Activated CD8-positive, alpha-beta memory T cell treated with anti-CD3 and anti-CD28 coated beads, Interleukin-2, amount 10 ng/mL, durations not matched to agents 7 days and 5 days (primary cell): ENCODE data around the gene PLCB1. TPM values are rescaled to one million over a fixed set of nuclear protein-coding genes. Genes with fewer than 3 reads are reported as not detected.

ENCODE experiments used
- ATAC-seq: fragments of 150-1000 bp; cut with Tn5 transposase; one replicate; pipeline ENCODE4 v1.10.0; 2021; ENCODE audit warnings: moderate library complexity
- CTCF ChIA-PET: fragments of 350-600 bp; sonication (Branson Sonifier 250); formaldehyde crosslinking; loops from one replicate; lab custom pipeline; 2021; ENCODE audit warnings: antibody characterized with exemption; lab: Charles Lee
- DNase-seq: peaks from one replicate; pipeline ENCODE4 v3.0.0-alpha.2; 2020
- H3K27ac Mint-ChIP-seq: one replicate; pipeline ENCODE4 v1.8.0; 2021; ENCODE audit warnings: mild to moderate bottlenecking, mixed read lengths
- H3K27me3 Mint-ChIP-seq: one replicate; pipeline ENCODE4 v1.8.0; 2021; ENCODE audit warnings: mixed read lengths
- H3K36me3 Mint-ChIP-seq: one replicate; pipeline ENCODE4 v1.8.0; 2021; ENCODE audit warnings: mild to moderate bottlenecking, mixed read lengths
- H3K4me1 Mint-ChIP-seq: one replicate; pipeline ENCODE4 v1.8.0; 2021; ENCODE audit warnings: mixed read lengths
- H3K4me3 Mint-ChIP-seq: one replicate; pipeline ENCODE4 v1.8.0; 2021; ENCODE audit warnings: mild to moderate bottlenecking, moderate library complexity, mixed read lengths
- H3K9me3 Mint-ChIP-seq: one replicate; pipeline ENCODE4 v1.8.0; 2022; ENCODE audit warnings: low read depth, mixed read lengths
- total RNA-seq, 2 experiments: library from RNA; stranded (reverse); gene quantifications; one replicate each; pipeline ENCODE4 v1.2.3, GENCODE V29; 2021

Gene PLCB1
- total RNA-seq, 2 experiments from 2014 or later, result 2.4 to 3.2 TPM

- Mint-ChIP-seq H3K9me3 (no peaks in the 10 kb centered on the region), H3K27ac (no peak overlapping the region)
Observed at GRCh38 chr20:8255945-8256632, 124.0 kb downstream of the PLCB1 start.

GRCh38 chr20:8260837-8261251, 128.8 kb downstream of the PLCB1 start:
- H3K4me3 Mint-ChIP-seq, result no peak overlapping the region
- peaks cover 7% of the 10 kb centered on the region for H3K4me1 Mint-ChIP-seq
- no peak for DNase-seq
- no peak overlapping the region for H3K27ac Mint-ChIP-seq
- no peaks in the 10 kb centered on the region for H3K36me3 Mint-ChIP-seq
- H3K9me3 Mint-ChIP-seq, result no peaks in the 10 kb centered on the region
- ATAC-seq, result no peak
- H3K27me3 Mint-ChIP-seq, result no peaks in the 10 kb centered on the region
- CTCF ChIA-PET, result no interaction called here

More at GRCh38 chr20:8255945-8256632, 124.0 kb downstream of the PLCB1 start:
- ATAC-seq (no peak), DNase-seq (no peak)
- H3K4me1 Mint-ChIP-seq, result peaks cover 3% of the 10 kb centered on the region
- H3K4me3 Mint-ChIP-seq, result no peak overlapping the region
- H3K27me3 Mint-ChIP-seq, result no peaks in the 10 kb centered on the region
- no peaks in the 10 kb centered on the region for H3K36me3 Mint-ChIP-seq
- CTCF ChIA-PET, result no interaction called here

GRCh38 chr20:8262721-8263120, 130.7 kb downstream of the PLCB1 start:
- DNase-seq (no peak), ATAC-seq (no peak)
- peaks cover 5% of the 10 kb centered on the region for H3K4me1 Mint-ChIP-seq
- no peaks in the 10 kb centered on the region for H3K9me3 Mint-ChIP-seq
- H3K27me3 Mint-ChIP-seq, result no peaks in the 10 kb centered on the region
- H3K4me3 Mint-ChIP-seq, result no peak overlapping the region
- no peaks in the 10 kb centered on the region for H3K36me3 Mint-ChIP-seq
- H3K27ac Mint-ChIP-seq, result no peak overlapping the region
- CTCF ChIA-PET, result no interaction called here

- DNase-seq (no peak), ATAC-seq (no peak)
- Mint-ChIP-seq H3K27me3 (no peaks in the 10 kb centered on the region), H3K9me3 (no peaks in the 10 kb centered on the region), H3K36me3 (no peaks in the 10 kb centered on the region), H3K4me1 (peaks cover 5% of the 10 kb centered on the region), H3K4me3 (no peak overlapping the region), H3K27ac (no peak overlapping the region)
- CTCF ChIA-PET, result no interaction called here
Observed at GRCh38 chr20:8265588-8265987, 133.5 kb downstream of the PLCB1 start.

- CTCF ChIA-PET, result no interaction called here
- Mint-ChIP-seq H3K27ac (no peak overlapping the region), H3K9me3 (no peaks in the 10 kb centered on the region), H3K4me3 (no peak overlapping the region), H3K27me3 (no peaks in the 10 kb centered on the region), H3K36me3 (no peaks in the 10 kb centered on the region), H3K4me1 (peaks cover 9% of the 10 kb centered on the region)
- no peak for DNase-seq
- no peak for ATAC-seq
Observed at GRCh38 chr20:8267009-8267408, 134.9 kb downstream of the PLCB1 start.

GRCh38 chr20:8271727-8272126, 139.7 kb downstream of the PLCB1 start:
- H3K27me3 Mint-ChIP-seq, result no peaks in the 10 kb centered on the region
- no peak for ATAC-seq
- H3K36me3 Mint-ChIP-seq, result no peaks in the 10 kb centered on the region
- peaks cover 12% of the 10 kb centered on the region for H3K4me1 Mint-ChIP-seq
- H3K27ac Mint-ChIP-seq, result no peak overlapping the region
- H3K9me3 Mint-ChIP-seq, result no peaks in the 10 kb centered on the region
- CTCF ChIA-PET, result interaction anchor here (0.5 kb wide), 1 partner anchor 1505 kb away, joined by 3 read pairs; no protein-coding TSS in a partner anchor
- no peak overlapping the region for H3K4me3 Mint-ChIP-seq
- no peak for DNase-seq

GRCh38 chr20:8272766-8273165, 140.7 kb downstream of the PLCB1 start:
- no peaks in the 10 kb centered on the region for H3K36me3 Mint-ChIP-seq
- DNase-seq (no peak), ATAC-seq (no peak)
- CTCF ChIA-PET, result no interaction called here
- H3K27ac Mint-ChIP-seq, result no peak overlapping the region
- no peaks in the 10 kb centered on the region for H3K27me3 Mint-ChIP-seq
- no peaks in the 10 kb centered on the region for H3K9me3 Mint-ChIP-seq
- H3K4me3 Mint-ChIP-seq, result no peak overlapping the region
- H3K4me1 Mint-ChIP-seq, result peaks cover 12% of the 10 kb centered on the region

GRCh38 chr20:8284902-8285301, 152.8 kb downstream of the PLCB1 start:
- ATAC-seq, result no peak
- H3K27me3 Mint-ChIP-seq, result no peaks in the 10 kb centered on the region
- CTCF ChIA-PET, result no interaction called here
- H3K27ac Mint-ChIP-seq, result no peak overlapping the region
- no peaks in the 10 kb centered on the region for H3K4me1 Mint-ChIP-seq
- no peak for DNase-seq
- no peaks in the 10 kb centered on the region for H3K36me3 Mint-ChIP-seq
- H3K9me3 Mint-ChIP-seq, result no peaks in the 10 kb centered on the region
- H3K4me3 Mint-ChIP-seq, result no peak overlapping the region

- no peaks in the 10 kb centered on the region for H3K9me3 Mint-ChIP-seq
- DNase-seq (no peak), ATAC-seq (no peak)
- no peaks in the 10 kb centered on the region for H3K4me1 Mint-ChIP-seq
- H3K36me3 Mint-ChIP-seq, result no peaks in the 10 kb centered on the region
- no peak overlapping the region for H3K4me3 Mint-ChIP-seq
- CTCF ChIA-PET, result no interaction called here
- H3K27ac Mint-ChIP-seq, result no peak overlapping the region
- H3K27me3 Mint-ChIP-seq, result no peaks in the 10 kb centered on the region
Observed at GRCh38 chr20:8287340-8287739, 155.3 kb downstream of the PLCB1 start.

GRCh38 chr20:8291200-8291599, 159.1 kb downstream of the PLCB1 start:
- no peak for ATAC-seq
- DNase-seq, result no peak
- Mint-ChIP-seq H3K9me3 (no peaks in the 10 kb centered on the region), H3K36me3 (no peaks in the 10 kb centered on the region), H3K27ac (no peak overlapping the region), H3K27me3 (no peaks in the 10 kb centered on the region), H3K4me1 (no peaks in the 10 kb centered on the region), H3K4me3 (no peak overlapping the region)
- CTCF ChIA-PET, result no interaction called here

- H3K9me3 Mint-ChIP-seq, result no peaks in the 10 kb centered on the region
- CTCF ChIA-PET, result no interaction called here
- no peak for ATAC-seq
- no peaks in the 10 kb centered on the region for H3K36me3 Mint-ChIP-seq
- no peak for DNase-seq
- no peak overlapping the region for H3K4me3 Mint-ChIP-seq
- H3K4me1 Mint-ChIP-seq, result no peaks in the 10 kb centered on the region
- H3K27ac Mint-ChIP-seq, result no peak overlapping the region
- H3K27me3 Mint-ChIP-seq, result no peaks in the 10 kb centered on the region
Observed at GRCh38 chr20:8291873-8292272, 159.8 kb downstream of the PLCB1 start.

- no peak overlapping the region for H3K4me3 Mint-ChIP-seq
- H3K9me3 Mint-ChIP-seq, result no peaks in the 10 kb centered on the region
- H3K27me3 Mint-ChIP-seq, result no peaks in the 10 kb centered on the region
- ATAC-seq, result no peak
- H3K27ac Mint-ChIP-seq, result no peak overlapping the region
- DNase-seq, result no peak
- CTCF ChIA-PET, result interaction anchor here (0.6 kb wide), 1 partner anchor 246 kb away, joined by 3 read pairs; no protein-coding TSS in a partner anchor
- no peaks in the 10 kb centered on the region for H3K4me1 Mint-ChIP-seq
- H3K36me3 Mint-ChIP-seq, result no peaks in the 10 kb centered on the region
Observed at GRCh38 chr20:8292793-8293192, 160.7 kb downstream of the PLCB1 start.

GRCh38 chr20:8293750-8294149, 161.7 kb downstream of the PLCB1 start:
- Mint-ChIP-seq H3K27me3 (no peaks in the 10 kb centered on the region), H3K4me3 (no peak overlapping the region), H3K36me3 (no peaks in the 10 kb centered on the region), H3K27ac (no peak overlapping the region), H3K4me1 (no peaks in the 10 kb centered on the region), H3K9me3 (no peaks in the 10 kb centered on the region)
- DNase-seq (no peak), ATAC-seq (no peak)
- CTCF ChIA-PET, result no interaction called here

GRCh38 chr20:8296536-8296935, 164.5 kb downstream of the PLCB1 start:
- H3K27ac Mint-ChIP-seq, result no peak overlapping the region
- no peaks in the 10 kb centered on the region for H3K36me3 Mint-ChIP-seq
- H3K4me1 Mint-ChIP-seq, result no peaks in the 10 kb centered on the region
- CTCF ChIA-PET, result no interaction called here
- no peak overlapping the region for H3K4me3 Mint-ChIP-seq
- DNase-seq (no peak), ATAC-seq (no peak)
- H3K9me3 Mint-ChIP-seq, result no peaks in the 10 kb centered on the region
- H3K27me3 Mint-ChIP-seq, result no peaks in the 10 kb centered on the region
